Neural progenitor cell (in vitro differentiated cells): ENCODE data around the gene AIM2. TPM values are rescaled to one million over a fixed set of nuclear protein-coding genes. Genes with fewer than 3 reads are reported as not detected.

ENCODE experiments used
- DNase-seq: peaks from one replicate; pipeline ENCODE4 v3.0.0-alpha.2; 2016; ENCODE audit warnings: low spot score
- H2AFZ ChIP-seq: fragments of 200-600 bp; sonication (generic); replicated peaks from 2 replicates; pipeline ENCODE4 v1.6.1; 2016; ENCODE audit warnings: antibody characterized with exemption
- H3F3A ChIP-seq: fragments of 200-600 bp; sonication (generic); 2 replicates; pipeline ENCODE4 v1.6.1; 2016; ENCODE audit warnings: antibody characterized with exemption, low read depth
- H3K27ac ChIP-seq: fragments of 200-600 bp; sonication (generic); 2 replicates; pipeline ENCODE4 v1.5.1; 2016; ENCODE audit warnings: mild to moderate bottlenecking
- H3K27me3 ChIP-seq: fragments of 200-600 bp; sonication (generic); 2 replicates; pipeline ENCODE4 v1.6.1; 2016; ENCODE audit warnings: mild to moderate bottlenecking, moderate library complexity
- H3K36me3 ChIP-seq: fragments of 200-600 bp; sonication (generic); 2 replicates; pipeline ENCODE4 v1.5.1; 2016
- H3K4me1 ChIP-seq: fragments of 200-600 bp; sonication (generic); 2 replicates; pipeline ENCODE4 v1.6.1; 2016; ENCODE audit warnings: mixed run types
- H3K4me2 ChIP-seq: fragments of 200-600 bp; sonication (generic); 2 replicates; pipeline ENCODE4 v1.6.1; 2016
- H3K4me3 ChIP-seq: fragments of 200-600 bp; sonication (generic); 2 replicates; pipeline ENCODE4 v1.5.1; 2016
- H3K79me2 ChIP-seq: fragments of 200-600 bp; sonication (generic); 2 replicates; pipeline ENCODE4 v1.6.1; 2016; ENCODE audit warnings: low read depth
- H3K9ac ChIP-seq: fragments of 200-600 bp; sonication (generic); 2 replicates; pipeline ENCODE4 v1.6.1; 2016
- H3K9me3 ChIP-seq: fragments of 200-600 bp; sonication (generic); 2 replicates; pipeline ENCODE4 v1.5.1; 2016; ENCODE audit warnings: low read depth
- H4K20me1 ChIP-seq: fragments of 200-600 bp; sonication (generic); 2 replicates; pipeline ENCODE4 v1.6.1; 2016; ENCODE audit warnings: low read depth
- H3K27ac Mint-ChIP-seq: 3 replicates; pipeline ENCODE4 v1.8.0; 2021; ENCODE audit warnings: mixed read lengths
- H3K27me3 Mint-ChIP-seq: 2 replicates; pipeline ENCODE4 v1.8.0; 2022; ENCODE audit warnings: low read depth, mild to moderate bottlenecking, inconsistent platforms, moderate library complexity, mixed read lengths; ENCODE audit not compliant: insufficient read depth
- H3K36me3 Mint-ChIP-seq: 3 replicates; pipeline ENCODE4 v1.8.0; 2021; ENCODE audit warnings: mixed read lengths
- H3K4me1 Mint-ChIP-seq: 3 replicates; pipeline ENCODE4 v1.8.0; 2021; ENCODE audit warnings: mixed read lengths
- H3K4me3 Mint-ChIP-seq: 3 replicates; pipeline ENCODE4 v1.8.0; 2021; ENCODE audit warnings: mild to moderate bottlenecking, moderate library complexity, mixed read lengths
- H3K9me3 Mint-ChIP-seq: 3 replicates; pipeline ENCODE4 v1.8.0; 2020; ENCODE audit warnings: mixed read lengths
- CTCF ChIP-seq: fragments of 200-600 bp; sonication (generic); IDR thresholded peaks from 2 replicates; pipeline ENCODE4 v1.5.1; 2017; ENCODE audit warnings: antibody characterized with exemption, mild to moderate bottlenecking
- EZH2 ChIP-seq: fragments of 200-600 bp; sonication (generic); IDR thresholded peaks from 2 replicates; pipeline ENCODE4 v1.6.1; 2017; ENCODE audit warnings: antibody characterized with exemption, mild to moderate bottlenecking, moderate library complexity
- EZH2phosphoT487 ChIP-seq: fragments of 200-600 bp; sonication (generic); IDR thresholded peaks from 2 replicates; pipeline ENCODE4 v1.6.1; 2017; ENCODE audit warnings: antibody characterized with exemption
- total RNA-seq: library from RNA; depleted of rRNA; stranded (reverse); fragments of >200 nt; gene quantifications from 2 replicates; pipeline ENCODE4 v1.2.3, GENCODE V29; 2015; ENCODE audit warnings: low replicate concordance

AIM2 gene
- total RNA-seq, 1 donor from 2014 or later: 2.9 TPM

DNA sequence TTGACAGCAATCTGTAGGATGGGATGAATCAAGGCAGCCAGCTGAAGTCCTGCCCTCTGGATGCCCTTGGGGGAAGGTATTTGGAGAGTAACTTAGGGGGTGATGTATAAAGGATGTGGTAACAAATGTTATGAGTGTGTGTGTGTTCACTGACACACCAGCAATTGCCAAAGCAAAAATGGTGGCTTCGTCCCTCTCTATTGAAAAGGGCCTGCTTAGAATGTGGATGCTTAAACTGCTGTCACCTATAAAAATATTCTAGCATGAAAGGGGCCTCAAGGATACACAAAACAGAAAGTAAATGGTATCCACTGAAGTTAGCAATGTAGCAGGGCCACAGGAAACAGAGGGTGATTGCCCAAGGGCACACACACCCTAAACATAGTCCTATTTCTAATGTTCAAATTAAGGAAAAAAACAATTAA lies 15.1 kb upstream of the AIM2 start:
- H3K36me3 ChIP-seq: no peaks in the 10 kb centered on the region
- no peaks in the 10 kb centered on the region for H3K27me3 Mint-ChIP-seq
- no peaks in the 10 kb centered on the region for H3K27me3 ChIP-seq
- H4K20me1 ChIP-seq: no peaks in the 10 kb centered on the region
- H3K36me3 Mint-ChIP-seq: no peaks in the 10 kb centered on the region
- no peaks in the 10 kb centered on the region for H3K79me2 ChIP-seq
- H3K4me1 Mint-ChIP-seq: no peaks in the 10 kb centered on the region
- peaks cover 6% of the 10 kb centered on the region for H3K4me1 ChIP-seq
- no peak overlapping the region for H3K4me3 ChIP-seq
- H3K9me3 Mint-ChIP-seq: no peaks in the 10 kb centered on the region
- no peaks in the 10 kb centered on the region for H3K9me3 ChIP-seq
- no peak overlapping the region for H3K4me3 Mint-ChIP-seq
- H3F3A ChIP-seq: no peaks in the 10 kb centered on the region
- DNase-seq: no peak
- no peak overlapping the region for H3K4me2 ChIP-seq
- no peak overlapping the region for H3K27ac ChIP-seq
- no peak overlapping the region for H2AFZ ChIP-seq
- TF ChIP-seq CTCF: no peak
- TF ChIP-seq EZH2: no peak
- no peak for TF ChIP-seq EZH2phosphoT487
- H3K9ac ChIP-seq: no peak overlapping the region
- H3K27ac Mint-ChIP-seq: no peak overlapping the region

DNA sequence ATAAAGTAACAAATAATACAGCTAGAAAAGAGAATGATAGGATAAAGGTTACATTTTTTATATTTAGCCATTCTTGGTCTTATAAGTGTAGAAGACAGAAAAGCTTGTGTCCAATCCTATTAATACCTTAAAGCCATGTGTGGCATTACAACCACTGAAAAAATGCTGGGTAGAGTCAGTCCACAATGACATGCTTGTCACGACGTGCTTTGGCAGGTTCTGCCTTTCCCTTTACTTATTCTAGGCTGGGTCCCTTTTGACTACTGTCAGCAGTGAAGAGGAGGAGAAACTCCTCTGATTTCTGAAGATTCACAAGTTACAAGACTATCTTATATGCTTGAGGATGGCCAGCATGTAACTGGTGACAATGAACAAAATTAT lies 14.6 kb upstream of the AIM2 start:
- H4K20me1 ChIP-seq: no peaks in the 10 kb centered on the region
- no peaks in the 10 kb centered on the region for H3K36me3 ChIP-seq
- Mint-ChIP-seq H3K27ac (no peak overlapping the region), H3K27me3 (no peaks in the 10 kb centered on the region), H3K4me3 (no peak overlapping the region), H3K9me3 (no peaks in the 10 kb centered on the region), H3K36me3 (no peaks in the 10 kb centered on the region), H3K4me1 (no peaks in the 10 kb centered on the region)
- no peak overlapping the region for H3K9ac ChIP-seq
- peaks cover 6% of the 10 kb centered on the region for H3K4me1 ChIP-seq
- H3K27me3 ChIP-seq: no peaks in the 10 kb centered on the region
- no peaks in the 10 kb centered on the region for H3F3A ChIP-seq
- TF ChIP-seq CTCF (no peak), EZH2phosphoT487 (no peak)
- no peak overlapping the region for H3K27ac ChIP-seq
- DNase-seq: no peak
- no peak overlapping the region for H3K4me3 ChIP-seq
- H3K79me2 ChIP-seq: no peaks in the 10 kb centered on the region
- no peak overlapping the region for H3K4me2 ChIP-seq
- no peak overlapping the region for H2AFZ ChIP-seq
- no peaks in the 10 kb centered on the region for H3K9me3 ChIP-seq

- DNase-seq: no peak
- Mint-ChIP-seq H3K4me1 (no peaks in the 10 kb centered on the region), H3K27me3 (no peaks in the 10 kb centered on the region), H3K4me3 (no peak overlapping the region), H3K27ac (no peak overlapping the region), H3K9me3 (no peaks in the 10 kb centered on the region), H3K36me3 (no peaks in the 10 kb centered on the region)
- no peaks in the 10 kb centered on the region for H3K36me3 ChIP-seq
- H3K4me3 ChIP-seq: no peak overlapping the region
- no peaks in the 10 kb centered on the region for H3K4me1 ChIP-seq
- no peaks in the 10 kb centered on the region for H3K9me3 ChIP-seq
- H3F3A ChIP-seq: no peaks in the 10 kb centered on the region
- TF ChIP-seq CTCF: no peak
- no peak for TF ChIP-seq EZH2phosphoT487
- TF ChIP-seq EZH2: no peak
- H3K79me2 ChIP-seq: no peaks in the 10 kb centered on the region
- no peak overlapping the region for H3K4me2 ChIP-seq
- no peak overlapping the region for H2AFZ ChIP-seq
- H3K27ac ChIP-seq: no peak overlapping the region
- no peaks in the 10 kb centered on the region for H4K20me1 ChIP-seq
- no peak overlapping the region for H3K9ac ChIP-seq
- no peaks in the 10 kb centered on the region for H3K27me3 ChIP-seq
These were observed 14.0 kb upstream of the AIM2 start for GRCh38 chr1:159090286-159091179.
